Omental fat pad (tissue), 4 donors: Measurements from ENCODE around the gene IRF9. TPM values are rescaled to one million over a fixed set of nuclear protein-coding genes. Genes with fewer than 3 reads are reported as not detected.

ENCODE experiments used
- ATAC-seq: fragments of 150-250 bp; one replicate; pipeline ENCODE4 v1.9.1; 2016; ENCODE audit warnings: mild to moderate bottlenecking, moderate library complexity; ENCODE audit not compliant: low FRiP score
- DNase-seq: peaks from one replicate; pipeline ENCODE4 v3.0.0-alpha.2; 2019; ENCODE audit warnings: low spot score
- CTCF ChIP-seq, 3 donors: fragments of 450-650 bp; IDR thresholded peaks; one replicate each; pipeline ENCODE4 v1.5.1; 2016 to 2017; ENCODE audit warnings: antibody characterized with exemption in 3 of 3, mild to moderate bottlenecking in 3 of 3, moderate library complexity in 2 of 3
- total RNA-seq, 4 donors: library from RNA; depleted of rRNA; stranded (reverse); fragments of >200 nt; gene quantifications; one replicate each; pipeline ENCODE4 v1.1.0, GENCODE V29; 2016

Gene IRF9
- total RNA-seq, 4 donors from 2014 or later, result 39.4 to 126 (median 66.3) TPM

- peak; percentile 90 for DNase-seq
- peak; percentile 95 for ATAC-seq
- TF ChIP-seq CTCF (IDR thresholded peaks at IDR 0.05), result no peak
Measured at GRCh38 chr14:24146978-24147760, 13.9 kb upstream of the IRF9 start, which contains the start of gene RNF31. Gene RNF31 (plus strand): TSS chr14:24147498. CDS start chr14:24147699, 201 bp downstream.

GRCh38 chr14:24147761-24148428 is 13.2 kb upstream of the IRF9 start:
- no peak for TF ChIP-seq CTCF (IDR thresholded peaks at IDR 0.05)
- ATAC-seq, result no peak
- no peak for DNase-seq

GRCh38 chr14:24149302-24149969 is 11.6 kb upstream of the IRF9 start:
- no peak for DNase-seq
- no peak for TF ChIP-seq CTCF (IDR thresholded peaks at IDR 0.05)
- ATAC-seq, result no peak

- DNase-seq (no peak), ATAC-seq (no peak)
- TF ChIP-seq CTCF (IDR thresholded peaks at IDR 0.05), result no peak
Measured at GRCh38 chr14:24150061-24150460, 11.0 kb upstream of the IRF9 start.

- DNase-seq, result no peak
- no peak for TF ChIP-seq CTCF (IDR thresholded peaks at IDR 0.05)
- no peak for ATAC-seq
Measured at GRCh38 chr14:24150567-24150966, 10.5 kb upstream of the IRF9 start.

GRCh38 chr14:24150993-24151392 is 10.1 kb upstream of the IRF9 start:
- ATAC-seq (no peak), DNase-seq (no peak)
- no peak for TF ChIP-seq CTCF (IDR thresholded peaks at IDR 0.05)
